K562 (cell line): ENCODE measurements around the gene NCOA6.

Experiments
- CHD2 ChIP-seq: IDR thresholded peaks from 2 replicates; pipeline ENCODE4 v1.6.1; 2011; ENCODE audit warnings: low read depth, low read length
- GABPB1 ChIP-seq: sonication (generic); formaldehyde crosslinking; IDR thresholded peaks from 2 replicates; pipeline ENCODE4 v1.8.0; 2022; ENCODE audit warnings: mild to moderate bottlenecking, missing genetic modification reagents
- HNRNPH1 ChIP-seq: fragments of 200-400 bp; formaldehyde crosslinking; optimal IDR thresholded peaks from 2 replicates; pipeline ENCODE3; 2017; ENCODE audit warnings: low read depth, mild to moderate bottlenecking, low read length, moderate library complexity
- RFX5 ChIP-seq: IDR thresholded peaks from 2 replicates; pipeline ENCODE4 v1.6.1; 2011; ENCODE audit warnings: low read depth, mild to moderate bottlenecking, improper control_type of control experiment, low read length
- SUPT5H ChIP-seq: fragments of 450-650 bp; IDR thresholded peaks from 2 replicates; pipeline ENCODE4 v1.6.1; 2016
- TBP ChIP-seq: optimal IDR thresholded peaks from 2 replicates; pipeline ENCODE3; 2011; ENCODE audit warnings: low read depth, low read length, improper control_type of control experiment
- WHSC1 ChIP-seq: IDR thresholded peaks from one replicate; pipeline ENCODE4 v1.6.1; 2012; ENCODE audit warnings: low read length, control low read depth, inconsistent platforms
- ZNF263 ChIP-seq: sonication (generic); formaldehyde crosslinking; IDR thresholded peaks from 2 replicates; pipeline ENCODE4 v1.8.0; 2022; ENCODE audit warnings: mild to moderate bottlenecking, missing genetic modification reagents, borderline replicate concordance
- TF ChIP-seq, protein P1 (sequence below): fragments of 200-800 bp; sonication (Bioruptor generic); IDR thresholded peaks from 2 replicates; pipeline ENCODE4 v1.6.1; 2016; ENCODE audit warnings: missing genetic modification characterization, missing compliant biosample characterization

DNA sequence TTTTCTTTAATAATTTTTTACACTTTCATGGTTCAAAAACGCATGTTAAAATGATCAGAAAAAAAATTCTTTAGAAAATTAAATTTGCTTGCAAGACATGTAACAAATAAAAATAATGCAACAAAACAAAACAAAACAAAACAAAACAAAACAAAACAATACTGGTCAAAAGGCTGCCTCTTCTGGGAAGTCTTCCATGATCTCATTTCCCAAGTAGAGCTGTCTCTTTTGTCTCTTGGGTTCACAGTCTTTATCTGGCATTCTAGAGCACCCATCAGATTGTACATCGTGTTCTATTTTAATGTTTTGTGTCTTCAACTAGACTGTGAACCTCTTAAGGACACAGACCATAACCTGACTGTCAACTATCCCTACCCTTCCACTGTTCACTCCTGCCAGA is 96.0 kb downstream of the NCOA6 start:
- TF ChIP-seq TBP, result no peak
- TF ChIP-seq ZNF263 (CRISPR knock-in tag), result no peak
- no peak for TF ChIP-seq HNRNPH1
- no peak for TF ChIP-seq WHSC1
- no peak for TF ChIP-seq CHD2
- TF ChIP-seq, protein P1, sequence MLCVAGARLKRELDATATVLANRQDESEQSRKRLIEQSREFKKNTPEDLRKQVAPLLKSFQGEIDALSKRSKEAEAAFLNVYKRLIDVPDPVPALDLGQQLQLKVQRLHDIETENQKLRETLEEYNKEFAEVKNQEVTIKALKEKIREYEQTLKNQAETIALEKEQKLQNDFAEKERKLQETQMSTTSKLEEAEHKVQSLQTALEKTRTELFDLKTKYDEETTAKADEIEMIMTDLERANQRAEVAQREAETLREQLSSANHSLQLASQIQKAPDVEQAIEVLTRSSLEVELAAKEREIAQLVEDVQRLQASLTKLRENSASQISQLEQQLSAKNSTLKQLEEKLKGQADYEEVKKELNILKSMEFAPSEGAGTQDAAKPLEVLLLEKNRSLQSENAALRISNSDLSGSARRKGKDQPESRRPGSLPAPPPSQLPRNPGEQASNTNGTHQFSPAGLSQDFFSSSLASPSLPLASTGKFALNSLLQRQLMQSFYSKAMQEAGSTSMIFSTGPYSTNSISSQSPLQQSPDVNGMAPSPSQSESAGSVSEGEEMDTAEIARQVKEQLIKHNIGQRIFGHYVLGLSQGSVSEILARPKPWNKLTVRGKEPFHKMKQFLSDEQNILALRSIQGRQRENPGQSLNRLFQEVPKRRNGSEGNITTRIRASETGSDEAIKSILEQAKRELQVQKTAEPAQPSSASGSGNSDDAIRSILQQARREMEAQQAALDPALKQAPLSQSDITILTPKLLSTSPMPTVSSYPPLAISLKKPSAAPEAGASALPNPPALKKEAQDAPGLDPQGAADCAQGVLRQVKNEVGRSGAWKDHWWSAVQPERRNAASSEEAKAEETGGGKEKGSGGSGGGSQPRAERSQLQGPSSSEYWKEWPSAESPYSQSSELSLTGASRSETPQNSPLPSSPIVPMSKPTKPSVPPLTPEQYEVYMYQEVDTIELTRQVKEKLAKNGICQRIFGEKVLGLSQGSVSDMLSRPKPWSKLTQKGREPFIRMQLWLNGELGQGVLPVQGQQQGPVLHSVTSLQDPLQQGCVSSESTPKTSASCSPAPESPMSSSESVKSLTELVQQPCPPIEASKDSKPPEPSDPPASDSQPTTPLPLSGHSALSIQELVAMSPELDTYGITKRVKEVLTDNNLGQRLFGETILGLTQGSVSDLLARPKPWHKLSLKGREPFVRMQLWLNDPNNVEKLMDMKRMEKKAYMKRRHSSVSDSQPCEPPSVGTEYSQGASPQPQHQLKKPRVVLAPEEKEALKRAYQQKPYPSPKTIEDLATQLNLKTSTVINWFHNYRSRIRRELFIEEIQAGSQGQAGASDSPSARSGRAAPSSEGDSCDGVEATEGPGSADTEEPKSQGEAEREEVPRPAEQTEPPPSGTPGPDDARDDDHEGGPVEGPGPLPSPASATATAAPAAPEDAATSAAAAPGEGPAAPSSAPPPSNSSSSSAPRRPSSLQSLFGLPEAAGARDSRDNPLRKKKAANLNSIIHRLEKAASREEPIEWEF (CRISPR knock-in tag), result no peak
- TF ChIP-seq GABPB1, result no peak
- TF ChIP-seq SUPT5H, result no peak
- no peak for TF ChIP-seq RFX5
